H7 (cell line): ENCODE measurements around the gene ITGB3. TPM values are rescaled to one million over a fixed set of nuclear protein-coding genes. Genes with fewer than 3 reads are reported as not detected.
"Not testable (repeated sequence)": the region's sequence is repeated elsewhere in the genome, so short reads cannot be mapped to it uniquely, and the experiment has no call there.

Experiments used
- DNase-seq: peaks from one replicate; pipeline ENCODE4 v3.0.0; 2012
- H3K27me3 ChIP-seq: 2 replicates; pipeline ENCODE4 v1.6.0; 2011; ENCODE audit warnings: mild to moderate bottlenecking, low read length; ENCODE audit not compliant: control insufficient read depth, insufficient read depth
- H3K36me3 ChIP-seq: replicated peaks from 2 replicates; pipeline ENCODE4 v1.5.1; 2011; ENCODE audit warnings: low read length; ENCODE audit not compliant: control insufficient read depth, insufficient read depth
- H3K4me3 ChIP-seq: 2 replicates; pipeline ENCODE4 v1.5.1; 2011; ENCODE audit warnings: low read depth, mild to moderate bottlenecking, control low read depth, low read length, moderate library complexity; ENCODE audit not compliant: insufficient read depth
- total RNA-seq: library from RNA; depleted of rRNA; stranded (reverse); fragments of >200 nt; shearing (Covaris generic); gene quantifications from 2 replicates; pipeline ENCODE4 v1.2.3, GENCODE V29; 2014

Gene ITGB3
- total RNA-seq, 1 experiment from 2014 or later: 0.35 TPM

DNA sequence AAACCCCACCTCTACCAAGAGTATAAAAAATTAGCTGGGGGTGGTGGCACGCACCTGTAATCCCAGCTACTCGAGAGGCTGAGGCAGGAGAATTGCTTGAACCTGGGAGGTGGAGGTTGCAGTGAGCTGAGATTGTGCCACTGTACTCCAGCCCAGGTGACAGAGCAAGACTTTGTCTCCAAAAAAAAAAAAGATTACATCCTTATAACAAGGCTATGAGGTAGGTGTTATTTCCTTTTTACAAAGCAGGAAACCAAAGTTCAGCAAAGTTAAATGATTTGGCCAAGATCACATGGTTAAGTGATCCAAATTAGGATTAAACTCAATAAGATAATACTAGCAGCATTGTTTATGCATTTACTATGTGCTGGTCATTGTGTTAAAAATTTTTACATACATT, 36.3 kb upstream of the ITGB3 start:
- H3K36me3 ChIP-seq, DNase-seq: not testable (repeated sequence)

GRCh38 chr17:47218896-47219430, 34.7 kb upstream of the ITGB3 start:
- Histone ChIP-seq H3K4me3 (no peak overlapping the region), H3K27me3 (peaks cover 2% of the 10 kb centered on the region), H3K36me3 (no peaks in the 10 kb centered on the region)
- no peak for DNase-seq

More for the DNA sequence above, 36.3 kb upstream of the ITGB3 start:
- not testable (repeated sequence) for H3K27me3 ChIP-seq, H3K4me3 ChIP-seq

DNA sequence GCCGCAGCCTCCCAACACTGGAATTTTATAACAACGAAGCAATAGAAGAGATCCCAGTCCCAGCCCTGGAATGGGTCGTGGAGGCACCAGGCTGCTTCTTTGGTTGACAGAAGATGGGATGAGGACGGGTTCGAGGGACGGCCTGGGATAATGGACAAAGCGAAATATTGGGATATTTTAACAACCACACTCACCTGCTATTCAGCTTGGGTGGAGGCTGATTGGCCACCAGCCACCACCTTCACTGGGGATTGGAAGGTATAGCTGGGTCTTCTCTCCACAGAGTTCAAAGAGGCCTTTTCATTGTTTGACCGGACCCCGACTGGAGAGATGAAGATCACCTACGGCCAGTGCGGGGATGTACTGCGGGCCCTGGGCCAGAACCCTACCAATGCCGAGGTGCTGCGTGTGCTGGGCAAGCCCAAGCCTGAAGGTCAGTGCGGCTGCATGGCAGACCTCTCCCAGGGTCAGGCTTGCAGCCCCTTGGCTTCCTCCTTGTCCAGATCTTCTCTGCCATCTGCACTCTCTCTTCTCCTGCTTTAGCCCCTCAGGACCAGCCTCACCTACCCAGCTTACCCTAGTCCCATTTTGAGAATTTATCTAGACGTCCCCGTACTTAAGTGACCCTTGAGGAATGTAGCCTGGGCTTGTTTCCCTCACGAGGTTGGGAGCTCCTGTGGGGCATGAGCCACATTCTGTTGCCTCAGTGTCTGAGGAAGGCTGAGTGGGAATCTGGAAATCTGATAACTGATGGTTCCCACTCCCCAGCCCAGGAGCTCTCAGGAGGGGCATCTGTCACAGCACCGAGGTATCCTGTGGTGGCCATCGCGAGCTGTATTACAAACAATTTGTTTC, 33.8 kb upstream of the ITGB3 start:
- Histone ChIP-seq H3K4me3 (no peak overlapping the region), H3K27me3 (peaks cover 2% of the 10 kb centered on the region), H3K36me3 (no peaks in the 10 kb centered on the region)
- no peak for DNase-seq

DNA sequence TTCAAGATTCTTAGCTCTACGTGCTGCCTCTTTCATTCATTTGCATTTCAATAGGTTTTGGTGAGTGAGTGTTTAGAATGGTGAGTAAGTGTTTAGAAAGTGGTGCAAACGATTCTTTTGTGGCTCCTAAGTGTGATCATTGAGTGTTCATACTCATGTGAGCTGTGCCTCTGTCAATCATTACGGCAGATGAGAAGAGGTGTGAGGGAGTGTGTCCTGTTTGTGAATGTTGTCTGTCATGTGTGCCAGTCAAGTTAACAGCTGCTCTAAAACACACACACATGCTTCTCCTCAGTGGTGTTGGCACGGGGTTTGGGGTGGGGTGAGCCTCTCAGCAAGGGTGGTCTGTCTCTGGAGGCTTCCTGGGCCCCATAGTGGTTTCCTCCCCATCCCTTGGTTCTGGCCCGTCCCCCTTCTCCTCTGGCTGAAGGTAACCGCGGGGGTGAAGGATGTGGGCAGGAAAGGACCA, 33.1 kb upstream of the ITGB3 start:
- no peaks in the 10 kb centered on the region for H3K36me3 ChIP-seq
- peaks cover 2% of the 10 kb centered on the region for H3K27me3 ChIP-seq
- no peak overlapping the region for H3K4me3 ChIP-seq
- peak; percentile 39 for DNase-seq

- Histone ChIP-seq H3K4me3 (no peak overlapping the region), H3K27me3 (peaks cover 2% of the 10 kb centered on the region)
Measured at GRCh38 chr17:47221154-47221553, 32.5 kb upstream of the ITGB3 start.

GRCh38 chr17:47222047-47222446, 31.6 kb upstream of the ITGB3 start:
- no peaks in the 10 kb centered on the region for H3K36me3 ChIP-seq
- H3K27me3 ChIP-seq: peaks cover 2% of the 10 kb centered on the region
- no peak overlapping the region for H3K4me3 ChIP-seq
- no peak for DNase-seq

More at GRCh38 chr17:47221154-47221553, 32.5 kb upstream of the ITGB3 start:
- no peak for DNase-seq
- H3K36me3 ChIP-seq: no peaks in the 10 kb centered on the region

DNA sequence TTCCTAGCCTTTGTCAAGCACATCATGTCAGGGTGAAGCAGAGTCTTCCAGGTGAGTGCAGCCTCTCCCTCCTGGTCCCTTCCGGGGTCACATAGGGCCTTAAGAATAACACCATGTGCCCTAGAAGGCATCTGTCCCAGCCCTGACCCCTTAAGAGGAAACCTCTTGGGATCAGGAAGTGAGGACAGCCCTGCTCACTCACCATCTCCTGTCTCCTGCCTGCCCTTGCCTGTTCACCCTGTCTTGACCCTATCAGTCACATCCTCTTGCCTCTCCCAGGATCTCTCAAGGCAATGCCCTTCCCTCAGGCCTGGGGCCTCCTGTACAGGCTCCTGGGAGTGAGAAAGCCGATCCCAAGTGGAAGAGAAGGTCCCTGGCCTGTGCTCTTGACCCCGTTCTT, 30.6 kb upstream of the ITGB3 start:
- no peaks in the 10 kb centered on the region for H3K36me3 ChIP-seq
- DNase-seq: no peak
- no peak overlapping the region for H3K4me3 ChIP-seq
- peaks cover 2% of the 10 kb centered on the region for H3K27me3 ChIP-seq

DNA sequence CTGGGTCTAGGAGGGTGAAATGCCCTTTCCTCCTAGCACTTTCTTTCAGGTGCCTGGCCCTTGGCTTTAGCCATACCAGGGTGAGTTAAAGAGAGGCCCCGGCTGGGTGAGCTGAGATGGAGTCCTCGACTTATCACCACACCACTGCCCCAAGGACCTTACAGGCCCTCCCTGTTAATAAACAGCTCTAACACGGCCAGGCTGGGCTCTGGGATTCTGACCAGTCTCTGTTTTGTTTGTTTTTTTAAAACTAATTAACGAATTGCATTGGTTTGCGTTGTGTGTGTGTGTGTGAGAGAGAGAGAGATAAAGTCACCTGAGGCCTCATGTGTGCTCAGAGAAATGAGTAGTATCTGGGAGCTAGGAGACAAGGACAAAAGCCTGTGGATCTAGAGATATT, 30.2 kb upstream of the ITGB3 start:
- DNase-seq: no peak
- no peaks in the 10 kb centered on the region for H3K36me3 ChIP-seq
- H3K4me3 ChIP-seq: no peak overlapping the region
- peaks cover 2% of the 10 kb centered on the region for H3K27me3 ChIP-seq

GRCh38 chr17:47224077-47224476, 29.6 kb upstream of the ITGB3 start:
- not testable (repeated sequence) for H3K36me3 ChIP-seq, DNase-seq, H3K27me3 ChIP-seq, H3K4me3 ChIP-seq

GRCh38 chr17:47224966-47225365, 28.7 kb upstream of the ITGB3 start:
- H3K36me3 ChIP-seq: no peaks in the 10 kb centered on the region
- H3K4me3 ChIP-seq: no peak overlapping the region
- peaks cover 1% of the 10 kb centered on the region; the same call in 1 of the 2 replicates for H3K27me3 ChIP-seq
- DNase-seq: no peak

- no peak for DNase-seq
- H3K4me3 ChIP-seq: no peak overlapping the region
- H3K36me3 ChIP-seq: no peaks in the 10 kb centered on the region
- no peaks in the 10 kb centered on the region; the same call in 1 of the 2 replicates for H3K27me3 ChIP-seq
Measured at GRCh38 chr17:47225436-47225858, 28.2 kb upstream of the ITGB3 start.

GRCh38 chr17:47225911-47226688, 27.5 kb upstream of the ITGB3 start:
- Histone ChIP-seq H3K4me3 (no peak overlapping the region), H3K36me3 (no peaks in the 10 kb centered on the region), H3K27me3 (no peaks in the 10 kb centered on the region; the same call in 1 of the 2 replicates)
- no peak for DNase-seq

DNA sequence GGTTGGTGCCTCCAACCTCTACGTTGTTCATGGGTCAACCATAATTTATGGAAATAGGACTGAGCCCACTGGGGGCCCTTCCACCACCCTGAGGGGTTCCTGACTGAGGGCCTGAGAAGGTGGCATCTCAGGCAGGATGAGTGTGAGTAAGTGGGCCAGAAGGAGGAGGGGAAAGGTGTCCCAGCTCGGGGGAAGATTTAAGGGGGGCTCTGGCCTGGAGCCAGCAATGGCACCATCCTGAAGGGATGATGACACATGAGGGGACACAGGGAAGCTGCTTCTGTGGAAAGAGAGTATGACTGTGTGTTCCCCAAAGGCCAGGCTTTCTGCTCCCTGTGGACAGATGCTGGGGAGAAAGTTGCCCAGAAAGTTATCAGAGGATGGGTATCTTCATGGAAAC, 25.8 kb upstream of the ITGB3 start:
- no peak overlapping the region for H3K4me3 ChIP-seq
- DNase-seq: no peak
- H3K27me3 ChIP-seq: no peaks in the 10 kb centered on the region
- no peaks in the 10 kb centered on the region for H3K36me3 ChIP-seq

DNA sequence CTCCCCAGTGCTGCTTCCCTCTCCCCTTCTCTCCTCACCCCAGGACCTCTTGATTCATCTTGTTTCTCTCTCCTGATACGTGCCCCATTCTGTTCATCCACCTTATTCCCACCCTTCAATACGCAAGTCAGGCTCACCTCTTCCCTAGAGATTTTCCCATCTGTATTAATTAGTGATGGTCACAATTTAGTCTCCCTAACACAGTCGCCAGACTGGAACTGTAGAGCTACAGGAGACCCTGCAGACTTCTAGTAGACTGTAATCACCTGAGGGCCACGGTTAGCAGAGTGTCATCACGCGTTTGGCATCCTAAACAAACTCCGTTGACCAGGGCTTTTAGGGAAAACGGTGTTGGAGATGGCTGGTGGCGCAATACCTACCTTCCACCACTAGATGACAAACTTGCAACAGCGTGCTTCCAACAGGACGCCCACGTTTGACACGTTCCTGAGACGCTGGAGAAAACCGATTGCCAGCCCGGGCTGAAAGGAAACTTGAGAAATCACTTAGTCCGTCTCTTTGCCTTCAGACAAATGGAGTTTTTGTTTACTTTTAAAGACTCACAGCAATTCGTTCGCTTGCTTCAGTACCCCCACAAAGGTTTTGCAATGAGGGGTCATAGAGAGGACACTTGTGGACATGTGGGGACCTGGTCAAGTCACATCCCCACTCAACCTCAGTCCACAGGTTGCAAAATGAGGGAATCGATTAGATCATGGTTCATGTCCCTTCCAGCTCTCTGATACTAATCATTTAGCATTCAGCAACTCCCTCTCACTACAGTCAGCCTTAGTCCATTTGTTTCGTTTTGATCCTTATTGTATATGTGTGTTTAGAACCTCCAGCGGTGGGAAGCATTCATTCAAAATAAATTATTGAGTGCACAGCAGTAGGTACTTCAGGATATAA, 23.8 kb upstream of the ITGB3 start:
- Histone ChIP-seq H3K36me3 (no peaks in the 10 kb centered on the region), H3K4me3 (no peak overlapping the region), H3K27me3 (no peaks in the 10 kb centered on the region)
- peak; percentile 84 for DNase-seq
